GM19397 (cell line): ENCODE results near the gene OAS2.

Experiments
- ATAC-seq: cut with Tn5 transposase; IDR thresholded peaks from one replicate; pipeline ENCODE4 v1.9.1; 2021; ENCODE audit warnings: mild to moderate bottlenecking, moderate library complexity; ENCODE audit not compliant: unreplicated experiment

OAS2 gene, protein sequence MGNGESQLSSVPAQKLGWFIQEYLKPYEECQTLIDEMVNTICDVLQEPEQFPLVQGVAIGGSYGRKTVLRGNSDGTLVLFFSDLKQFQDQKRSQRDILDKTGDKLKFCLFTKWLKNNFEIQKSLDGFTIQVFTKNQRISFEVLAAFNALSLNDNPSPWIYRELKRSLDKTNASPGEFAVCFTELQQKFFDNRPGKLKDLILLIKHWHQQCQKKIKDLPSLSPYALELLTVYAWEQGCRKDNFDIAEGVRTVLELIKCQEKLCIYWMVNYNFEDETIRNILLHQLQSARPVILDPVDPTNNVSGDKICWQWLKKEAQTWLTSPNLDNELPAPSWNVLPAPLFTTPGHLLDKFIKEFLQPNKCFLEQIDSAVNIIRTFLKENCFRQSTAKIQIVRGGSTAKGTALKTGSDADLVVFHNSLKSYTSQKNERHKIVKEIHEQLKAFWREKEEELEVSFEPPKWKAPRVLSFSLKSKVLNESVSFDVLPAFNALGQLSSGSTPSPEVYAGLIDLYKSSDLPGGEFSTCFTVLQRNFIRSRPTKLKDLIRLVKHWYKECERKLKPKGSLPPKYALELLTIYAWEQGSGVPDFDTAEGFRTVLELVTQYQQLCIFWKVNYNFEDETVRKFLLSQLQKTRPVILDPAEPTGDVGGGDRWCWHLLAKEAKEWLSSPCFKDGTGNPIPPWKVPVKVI

DNA sequence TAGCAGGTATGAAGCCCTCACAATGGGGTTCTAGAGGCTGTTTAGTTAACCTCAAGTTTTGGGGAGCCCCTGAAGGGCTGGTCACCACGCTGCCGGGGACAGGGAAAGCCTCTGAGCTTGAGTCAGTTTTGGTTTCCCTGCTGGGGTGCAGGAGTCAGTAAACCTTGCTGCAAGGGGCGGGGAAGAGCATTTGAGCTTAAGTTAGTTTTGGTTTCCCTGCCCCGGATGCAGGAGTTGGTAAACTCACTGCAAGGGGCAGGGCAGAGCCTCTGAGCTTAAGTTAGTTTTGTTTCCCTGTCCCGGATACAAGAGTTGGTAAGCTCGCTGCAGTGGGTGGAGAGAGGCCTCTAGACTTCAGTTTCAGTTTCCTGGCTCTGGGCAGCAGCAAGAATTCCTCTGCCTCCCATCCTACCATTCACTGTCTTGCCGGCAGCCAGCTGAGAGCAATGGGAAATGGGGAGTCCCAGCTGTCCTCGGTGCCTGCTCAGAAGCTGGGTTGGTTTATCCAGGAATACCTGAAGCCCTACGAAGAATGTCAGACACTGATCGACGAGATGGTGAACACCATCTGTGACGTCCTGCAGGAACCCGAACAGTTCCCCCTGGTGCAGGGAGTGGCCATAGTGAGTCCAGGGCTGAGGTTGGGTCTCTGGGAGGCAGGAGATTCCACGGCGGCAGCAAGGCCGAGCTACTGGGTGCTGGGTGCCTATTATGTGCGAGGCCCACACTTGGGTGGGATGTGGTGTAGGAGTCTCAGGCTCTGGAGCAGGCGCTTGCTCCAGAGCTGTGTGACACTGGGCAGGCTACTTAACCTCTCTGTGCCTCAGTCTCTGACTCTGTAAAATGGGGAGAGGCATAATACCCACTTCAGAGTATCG, at the start of gene OAS2:
TSS of gene OAS2 (plus strand) at position 357 of the 878 bp plus-strand sequence. CDS start at position 447, 90 bp downstream.
- ATAC-seq = peak; percentile 77

DNA sequence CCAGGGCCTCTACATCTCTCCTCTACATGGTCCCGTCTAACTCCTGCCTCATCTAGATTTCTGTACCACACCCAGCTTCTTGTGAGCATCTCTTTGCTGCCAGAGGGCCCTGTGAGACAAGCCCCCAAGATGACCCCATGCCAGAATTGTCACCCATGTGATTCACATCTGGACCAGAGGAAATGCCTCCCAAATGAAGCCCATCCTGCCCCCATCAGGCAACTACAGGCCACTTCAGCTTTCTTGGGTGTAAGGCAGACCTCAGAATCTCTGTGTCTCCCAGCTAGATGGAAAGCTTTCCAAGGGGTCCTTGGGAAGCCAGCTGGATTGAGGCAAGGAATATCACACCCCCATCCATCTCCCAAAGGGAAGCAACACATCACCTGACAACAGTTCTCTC, 49.3 kb upstream of the OAS2 start:
- no peak for ATAC-seq

DNA sequence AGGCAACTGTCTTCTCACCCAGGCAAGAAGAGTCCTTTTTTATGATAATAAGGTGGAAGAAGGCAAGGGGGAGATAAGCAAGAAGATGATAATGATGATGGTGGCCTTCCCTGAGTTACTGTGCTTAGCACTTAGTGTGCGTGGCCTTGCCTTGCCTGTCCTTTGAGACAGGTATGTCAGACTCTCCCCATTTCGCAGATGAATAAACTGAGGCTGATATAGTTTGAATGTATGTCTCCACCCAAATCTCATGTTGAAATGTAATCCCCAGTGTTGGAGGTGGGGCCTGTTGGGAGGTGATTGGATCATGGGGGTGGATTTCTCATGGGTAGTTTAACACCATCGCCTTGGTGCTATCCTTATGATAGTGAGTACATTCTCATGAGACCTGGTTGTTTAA, 48.6 kb upstream of the OAS2 start:
- no peak for ATAC-seq

DNA sequence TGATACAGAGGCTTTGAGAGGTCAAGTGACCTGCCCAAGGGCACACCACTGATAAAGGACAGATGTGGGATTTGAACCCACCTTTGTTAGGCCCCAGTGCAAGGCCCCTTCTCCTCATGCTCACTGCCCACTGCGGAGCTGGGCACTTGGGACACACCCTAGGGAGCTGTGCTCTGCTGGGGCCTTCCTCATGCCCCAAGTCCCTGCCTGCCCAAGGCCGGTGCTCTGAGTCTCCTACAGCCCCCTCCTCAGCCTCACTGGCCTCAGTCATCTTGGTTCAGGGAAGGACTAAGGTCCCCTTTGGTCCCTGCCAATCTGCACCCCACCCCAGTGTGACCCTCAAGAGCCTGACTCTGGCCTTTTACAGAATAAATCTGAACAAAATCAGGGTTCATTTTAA, 48.0 kb upstream of the OAS2 start:
- no peak for ATAC-seq

DNA sequence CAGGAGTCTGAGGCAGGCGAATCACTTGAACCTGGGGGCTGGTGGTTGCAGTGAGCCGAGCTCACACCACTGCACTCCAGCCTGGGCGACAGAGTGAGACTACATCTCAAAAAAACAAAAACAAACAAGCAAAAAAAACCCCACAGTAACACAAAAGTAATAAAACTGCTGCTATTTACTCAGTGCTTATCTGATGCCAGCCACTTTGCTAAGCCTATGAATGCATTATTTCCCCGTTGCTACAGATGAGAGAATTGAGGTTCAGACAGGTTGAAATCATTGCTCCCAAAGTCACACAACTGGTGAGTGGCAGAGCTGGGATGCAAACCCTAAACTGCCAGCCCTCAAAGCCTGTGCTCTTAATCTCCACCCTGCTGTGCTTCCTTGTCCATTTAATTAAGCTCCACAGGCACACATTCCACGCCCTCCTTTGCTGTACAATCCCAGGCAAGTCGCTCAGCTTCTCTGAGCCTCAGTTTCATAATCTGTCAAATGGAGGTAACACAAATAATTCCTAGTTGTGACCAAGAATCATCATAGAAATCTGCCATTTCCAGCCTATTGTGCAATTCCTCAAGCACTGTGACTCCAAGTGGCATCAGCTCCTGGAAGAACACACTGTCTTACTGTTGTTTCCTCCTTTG, 45.7 kb upstream of the OAS2 start:
- no peak for ATAC-seq

DNA sequence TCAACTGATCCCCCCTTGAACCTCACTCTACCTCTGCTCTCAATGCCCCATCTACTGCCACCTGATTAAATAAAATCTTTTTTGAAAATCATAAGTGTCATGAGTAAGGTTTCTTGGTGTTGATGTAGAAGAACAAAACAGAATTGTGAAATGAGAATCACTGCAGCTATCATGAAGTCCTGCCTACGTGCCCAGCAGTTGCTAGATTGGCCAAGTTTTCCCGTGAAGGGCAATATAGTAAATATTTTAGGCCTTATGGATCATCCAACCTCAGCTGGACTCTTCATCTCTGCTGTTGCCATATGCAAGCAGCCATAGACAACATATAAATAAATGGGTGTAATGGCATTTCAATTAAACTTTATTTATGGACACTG, 45.2 kb upstream of the OAS2 start:
- ATAC-seq = no peak

DNA sequence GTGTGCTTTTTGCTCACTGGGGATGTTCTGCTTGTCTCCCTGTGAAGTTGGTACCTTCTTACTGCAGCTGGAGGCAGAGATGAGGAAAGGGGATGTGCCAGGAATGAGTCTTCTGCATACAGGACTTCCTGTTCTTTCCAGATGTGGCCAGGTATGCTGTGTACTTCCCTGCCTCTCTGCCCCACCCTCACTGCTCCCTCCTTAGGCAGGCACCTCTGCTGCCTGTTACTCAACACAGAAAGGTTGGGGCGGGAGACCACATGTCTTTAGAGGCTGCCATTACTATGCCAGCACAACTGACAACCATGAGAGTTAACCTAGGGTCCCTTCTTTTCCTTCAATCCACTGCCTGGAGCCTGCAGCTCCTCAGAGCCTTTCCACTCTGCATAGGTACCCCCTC, 42.1 kb upstream of the OAS2 start:
- no peak for ATAC-seq

DNA sequence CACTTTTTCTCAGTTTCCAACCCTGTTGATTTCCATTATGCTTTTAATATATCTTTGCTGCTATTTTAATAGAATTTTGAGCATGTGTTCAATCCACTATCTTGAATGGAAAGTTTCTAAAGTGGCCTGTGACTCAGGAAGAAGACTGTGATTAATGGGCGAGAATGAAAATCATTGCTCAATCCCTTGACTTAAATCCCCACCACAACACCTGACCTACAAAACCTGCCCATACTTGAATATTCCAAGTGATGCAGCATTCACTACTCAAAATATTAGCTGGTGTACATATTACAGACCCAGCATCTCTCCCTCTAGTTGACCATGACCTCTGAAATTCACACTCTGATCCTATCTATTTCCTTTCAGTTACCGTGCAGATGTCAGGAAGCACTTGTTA, 41.4 kb upstream of the OAS2 start:
- ATAC-seq = no peak

DNA sequence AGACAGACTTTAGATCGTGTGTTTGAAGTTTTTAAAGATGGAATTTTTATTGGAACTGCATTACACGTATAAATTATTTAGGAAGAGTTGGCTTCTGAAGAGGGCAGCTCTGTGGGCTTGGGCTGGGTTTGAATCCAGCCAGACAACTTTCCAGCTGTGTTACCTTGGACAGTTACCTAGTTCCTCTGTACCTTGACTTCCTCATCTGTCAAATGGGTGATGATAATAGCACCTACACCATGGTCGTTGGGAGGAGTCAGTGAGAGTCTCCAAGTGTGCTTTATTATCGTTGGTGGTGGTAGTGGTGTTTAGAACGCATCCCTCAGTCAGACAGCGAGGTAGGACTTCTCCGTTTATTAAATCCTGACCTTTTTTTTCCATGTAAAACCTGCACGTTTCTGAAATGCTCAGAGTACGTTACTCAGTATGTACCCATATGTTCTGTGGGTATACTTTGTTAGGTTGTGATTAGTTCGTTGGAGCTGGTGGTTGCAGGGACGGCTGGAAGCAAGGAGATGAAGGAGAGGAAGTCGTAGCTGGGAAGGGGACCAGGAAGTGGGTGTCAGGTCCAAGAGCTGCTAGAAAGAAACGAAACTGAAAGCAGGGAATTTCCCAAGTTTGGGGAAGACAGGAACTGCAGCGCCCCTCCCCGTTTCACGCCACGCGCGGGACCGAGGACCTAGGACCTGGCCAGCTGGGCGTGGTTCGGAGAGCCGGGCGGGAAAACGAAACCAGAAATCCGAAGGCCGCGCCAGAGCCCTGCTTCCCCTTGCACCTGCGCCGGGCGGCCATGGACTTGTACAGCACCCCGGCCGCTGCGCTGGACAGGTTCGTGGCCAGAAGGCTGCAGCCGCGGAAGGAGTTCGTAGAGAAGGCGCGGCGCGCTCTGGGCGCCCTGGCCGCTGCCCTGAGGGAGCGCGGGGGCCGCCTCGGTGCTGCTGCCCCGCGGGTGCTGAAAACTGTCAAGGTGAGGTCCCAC, 40.3 kb upstream of the OAS2 start, which contains the start of gene OAS3:
TSS of gene OAS3 (plus strand) at position 734 of the 979 bp plus-strand sequence. CDS start at position 791, 57 bp downstream.
- ATAC-seq = peak; percentile 51

DNA sequence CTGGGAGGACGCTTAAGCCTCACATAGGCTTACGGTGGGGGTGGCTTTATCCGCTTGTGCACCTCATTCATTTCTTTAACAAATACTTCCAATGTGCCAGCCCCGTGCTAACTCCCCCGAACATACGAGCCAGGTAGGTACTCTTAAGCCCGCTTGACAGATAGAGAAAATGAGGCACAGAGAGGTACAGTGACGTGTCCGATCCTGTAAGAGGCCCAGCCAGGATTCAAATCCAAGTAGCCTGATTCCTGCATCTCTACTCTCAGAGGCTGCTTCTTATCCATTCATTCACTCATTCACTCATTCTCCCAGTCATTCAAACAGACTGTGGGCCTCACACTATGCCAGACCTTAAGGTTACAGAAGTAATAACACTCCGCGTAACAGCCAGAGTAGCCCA, 39.6 kb upstream of the OAS2 start:
- ATAC-seq = no peak

DNA sequence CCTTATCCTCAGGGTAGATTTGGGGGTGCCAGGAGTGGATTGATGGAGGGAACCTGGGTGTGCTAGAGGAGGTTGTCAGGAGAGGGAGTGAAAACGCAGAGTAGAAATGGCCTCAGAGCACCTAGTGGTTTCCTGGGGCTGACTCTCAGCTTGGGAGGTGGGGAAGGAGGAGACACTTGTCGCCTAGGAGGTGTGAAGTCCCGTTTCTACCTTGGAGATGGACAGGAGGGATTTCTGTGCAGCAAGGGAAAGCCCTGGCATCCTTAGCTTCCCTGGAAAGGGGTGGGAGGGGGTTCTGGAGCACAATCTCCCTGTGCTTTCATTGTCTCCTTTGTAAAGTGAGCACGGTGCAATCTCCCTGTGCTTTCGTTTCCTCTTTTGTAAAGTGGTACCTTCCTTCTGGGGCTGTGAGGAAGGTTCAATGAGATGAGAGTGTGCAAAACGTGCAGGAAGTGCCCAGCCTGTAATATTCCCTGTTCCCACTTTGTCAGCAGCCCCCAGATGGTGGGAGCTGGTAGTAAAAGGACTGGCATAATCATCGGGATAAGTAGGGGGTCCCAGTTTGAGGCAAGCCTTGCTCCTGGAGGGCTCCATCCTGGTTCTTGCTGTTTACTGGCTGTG, 38.4 kb upstream of the OAS2 start:
- ATAC-seq = peak; percentile 48

DNA sequence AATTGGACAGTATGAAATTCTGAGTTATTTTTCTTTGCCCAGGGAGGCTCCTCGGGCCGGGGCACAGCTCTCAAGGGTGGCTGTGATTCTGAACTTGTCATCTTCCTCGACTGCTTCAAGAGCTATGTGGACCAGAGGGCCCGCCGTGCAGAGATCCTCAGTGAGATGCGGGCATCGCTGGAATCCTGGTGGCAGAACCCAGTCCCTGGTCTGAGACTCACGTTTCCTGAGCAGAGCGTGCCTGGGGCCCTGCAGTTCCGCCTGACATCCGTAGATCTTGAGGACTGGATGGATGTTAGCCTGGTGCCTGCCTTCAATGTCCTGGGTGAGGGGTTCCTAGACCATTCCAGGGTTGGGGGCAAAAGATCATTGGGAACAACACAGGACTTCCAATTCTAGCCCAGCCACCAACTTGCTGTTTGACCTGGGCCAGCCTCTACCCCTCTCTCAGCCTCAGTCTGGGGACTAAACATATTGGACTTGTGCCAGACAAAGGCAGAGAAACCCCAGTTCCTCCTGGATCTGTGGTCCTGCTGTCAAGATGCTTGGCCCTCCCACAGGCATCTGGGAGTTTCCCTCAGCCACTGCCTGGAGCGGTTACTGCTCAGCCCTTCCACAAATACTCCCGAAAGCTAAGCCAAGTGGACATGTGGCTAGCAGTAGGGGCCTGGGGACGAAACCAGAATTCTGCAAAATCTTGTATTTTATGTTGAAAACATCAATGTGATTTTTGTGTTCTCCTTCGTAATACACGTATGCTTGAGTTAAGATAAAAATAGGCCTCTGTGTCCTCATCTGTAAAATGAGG, 36.6 kb upstream of the OAS2 start:
- ATAC-seq = no peak

DNA sequence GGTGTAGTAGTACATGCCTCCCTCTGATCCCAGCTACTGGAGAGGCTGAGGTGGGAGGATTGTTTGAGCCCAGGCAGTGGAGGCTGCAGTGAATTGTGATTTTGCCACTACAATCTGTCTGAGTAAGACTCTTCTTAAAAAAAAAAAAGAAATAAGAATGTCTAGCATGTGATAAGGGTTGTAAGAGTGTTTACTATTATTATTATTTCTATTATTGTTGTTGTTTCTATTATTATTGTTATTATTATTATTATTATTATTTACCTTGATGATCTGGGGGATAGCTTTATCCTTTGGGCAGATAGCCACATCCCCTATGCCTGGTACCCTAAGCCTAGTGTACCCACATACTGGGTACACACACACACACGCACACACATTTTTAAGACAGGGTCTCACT, 35.7 kb upstream of the OAS2 start:
- no peak for ATAC-seq

DNA sequence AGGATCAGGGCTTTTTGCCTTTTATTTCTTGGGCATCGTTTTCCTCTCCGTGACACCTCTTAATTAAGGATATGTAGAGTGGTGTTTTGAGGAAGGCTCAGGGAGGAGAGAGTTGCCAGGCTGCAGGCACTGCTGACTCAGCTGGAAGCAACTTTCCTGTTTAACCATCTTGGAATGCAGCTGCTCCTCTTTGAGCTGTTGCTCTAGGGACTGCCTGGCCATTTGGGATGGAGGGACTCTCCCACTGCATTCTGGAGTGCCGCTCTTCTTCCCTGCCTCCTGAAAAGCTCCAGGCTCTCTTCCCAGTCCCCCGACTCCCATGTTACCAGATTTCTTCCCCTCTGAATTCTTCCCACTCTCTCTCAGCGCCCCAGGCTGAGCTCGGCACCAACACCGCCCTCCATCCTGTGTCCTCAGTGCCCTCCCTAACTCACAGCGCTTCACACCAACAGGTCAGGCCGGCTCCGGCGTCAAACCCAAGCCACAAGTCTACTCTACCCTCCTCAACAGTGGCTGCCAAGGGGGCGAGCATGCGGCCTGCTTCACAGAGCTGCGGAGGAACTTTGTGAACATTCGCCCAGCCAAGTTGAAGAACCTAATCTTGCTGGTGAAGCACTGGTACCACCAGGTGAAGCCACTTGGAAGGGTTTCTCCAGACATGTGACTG, 34.2 kb upstream of the OAS2 start:
- no peak for ATAC-seq

DNA sequence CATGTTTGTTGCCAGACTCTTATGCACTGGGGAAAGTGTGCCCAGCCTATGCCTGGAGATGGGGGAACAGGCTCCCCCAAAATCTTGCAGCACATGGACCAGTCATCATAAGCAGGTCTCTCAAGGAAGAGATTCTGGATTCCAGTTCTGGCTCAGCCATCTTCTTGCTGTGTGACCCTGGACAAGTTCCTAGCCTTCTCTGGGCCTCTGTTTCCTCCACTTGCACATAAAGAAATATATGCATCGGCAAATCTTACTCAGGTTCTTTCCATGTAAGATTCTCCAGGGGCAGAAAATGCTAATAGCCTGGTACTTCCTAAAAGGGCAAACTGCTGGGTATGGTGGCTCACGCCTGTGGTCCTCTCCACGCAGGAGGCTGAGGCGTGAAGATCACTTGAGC, 32.8 kb upstream of the OAS2 start:
- ATAC-seq = no peak

DNA sequence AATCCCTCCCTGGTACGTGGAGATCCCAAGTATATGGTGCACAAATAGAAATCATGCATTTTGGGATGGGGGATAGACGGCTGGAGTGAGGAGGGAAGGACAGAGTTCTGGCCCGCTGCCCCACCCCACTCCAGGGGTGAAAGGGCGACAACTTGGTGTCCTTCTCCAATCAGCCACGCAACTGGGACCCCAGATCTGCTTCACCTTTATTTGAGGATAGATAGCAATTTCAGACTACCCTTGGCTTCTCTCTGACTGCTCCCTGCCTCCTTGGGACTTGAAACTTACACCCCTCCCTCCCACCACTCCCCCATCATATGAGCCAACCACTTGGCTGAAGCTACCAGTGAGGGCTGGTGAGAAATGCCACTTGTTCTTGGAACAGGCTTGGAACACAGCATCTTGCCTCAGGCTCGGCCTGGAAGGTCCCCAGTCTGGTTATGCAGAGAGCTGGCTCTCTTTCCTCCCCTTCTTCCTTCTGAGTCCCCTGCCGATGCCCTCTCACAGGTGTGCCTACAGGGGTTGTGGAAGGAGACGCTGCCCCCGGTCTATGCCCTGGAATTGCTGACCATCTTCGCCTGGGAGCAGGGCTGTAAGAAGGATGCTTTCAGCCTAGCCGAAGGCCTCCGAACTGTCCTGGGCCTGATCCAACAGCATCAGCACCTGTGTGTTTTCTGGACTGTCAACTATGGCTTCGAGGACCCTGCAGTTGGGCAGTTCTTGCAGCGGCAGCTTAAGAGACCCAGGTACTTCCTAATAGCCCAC, 31.9 kb upstream of the OAS2 start:
- no peak for ATAC-seq

DNA sequence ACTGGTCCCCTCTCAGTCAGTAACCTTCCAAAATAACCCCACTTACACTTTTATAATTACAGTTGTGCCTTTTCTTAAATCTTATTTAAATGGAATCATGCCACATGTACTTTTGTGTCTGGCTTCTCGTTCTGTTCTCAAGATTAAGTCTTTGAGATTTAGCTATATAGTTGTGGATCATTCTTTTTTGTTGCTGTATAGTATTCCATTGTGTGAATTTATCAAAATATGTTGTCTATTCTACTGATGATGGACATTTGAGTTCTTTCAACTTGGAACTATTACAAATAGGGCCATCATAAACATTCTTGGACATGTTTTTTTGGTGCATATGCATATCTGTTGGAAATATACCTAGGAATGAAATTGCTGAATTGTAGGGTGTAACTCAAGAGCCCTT, 31.0 kb upstream of the OAS2 start:
- ATAC-seq = no peak
